ENCODE results near the gene LAMC3.

LAMC3 gene

GRCh38 chr9:131008909-131009618 lies at the start of gene LAMC3:
LAMC3 (plus strand) TSS chr9:131009174; CDS start chr9:131009215, 41 bp downstream.
- no peak within 1 kb of the TSS for H3K9ac ChIP-seq (ENCODE audit: low read length)
- peaks cover 10% of the 10 kb centered on the region for H3K4me1 ChIP-seq (ENCODE audit: control insufficient read depth, insufficient read depth, low read length)
- H3K27me3 ChIP-seq (replicated peaks; ENCODE audit: control insufficient read depth, insufficient read depth, low read length) = peaks cover 6% of the 10 kb centered on the region
- DNase-seq (ENCODE audit: low read depth) = peak; percentile 51
- H3K9me3 ChIP-seq (ENCODE audit: control insufficient read depth, low read length) = peaks cover 4% of the 10 kb centered on the region
- H3K4me3 ChIP-seq (ENCODE audit: low read length) = peak within 1 kb of the TSS; percentile 70
- H3K36me3 ChIP-seq (ENCODE audit: control insufficient read depth, insufficient read depth, low read length, severe bottlenecking) = no peaks in the 10 kb centered on the region

- peaks cover 20% of the 10 kb centered on the region for H3K27me3 ChIP-seq (replicated peaks; ENCODE audit: control insufficient read depth, insufficient read depth, low read length)
- no peak overlapping the region for H3K9ac ChIP-seq (ENCODE audit: low read length)
- no peaks in the 10 kb centered on the region for H3K36me3 ChIP-seq (ENCODE audit: control insufficient read depth, insufficient read depth, low read length, severe bottlenecking)
- peaks cover 12% of the 10 kb centered on the region for H3K4me1 ChIP-seq (ENCODE audit: control insufficient read depth, insufficient read depth, low read length)
- H3K4me3 ChIP-seq (ENCODE audit: low read length) = no peak overlapping the region
- peaks cover 4% of the 10 kb centered on the region for H3K9me3 ChIP-seq (ENCODE audit: control insufficient read depth, low read length)
- no peak for DNase-seq (ENCODE audit: low read depth)
Measured at GRCh38 chr9:130959809-130960334, 49.1 kb upstream of the LAMC3 start.

GRCh38 chr9:130960522-130961378 lies 48.2 kb upstream of the LAMC3 start:
- Histone ChIP-seq H3K27me3 (replicated peaks; ENCODE audit: control insufficient read depth, insufficient read depth, low read length) (peaks cover 15% of the 10 kb centered on the region), H3K4me1 (ENCODE audit: control insufficient read depth, insufficient read depth, low read length) (peaks cover 12% of the 10 kb centered on the region), H3K9ac (ENCODE audit: low read length) (no peak overlapping the region), H3K9me3 (ENCODE audit: control insufficient read depth, low read length) (peaks cover 8% of the 10 kb centered on the region), H3K4me3 (ENCODE audit: low read length) (no peak overlapping the region), H3K36me3 (ENCODE audit: control insufficient read depth, insufficient read depth, low read length, severe bottlenecking) (no peaks in the 10 kb centered on the region)
- DNase-seq (ENCODE audit: low read depth) = no peak

GRCh38 chr9:130961511-130962300 lies 47.3 kb upstream of the LAMC3 start:
- Histone ChIP-seq H3K27me3 (replicated peaks; ENCODE audit: control insufficient read depth, insufficient read depth, low read length) (peaks cover 14% of the 10 kb centered on the region), H3K36me3 (ENCODE audit: control insufficient read depth, insufficient read depth, low read length, severe bottlenecking) (no peaks in the 10 kb centered on the region), H3K9me3 (ENCODE audit: control insufficient read depth, low read length) (peaks cover 8% of the 10 kb centered on the region), H3K4me3 (ENCODE audit: low read length) (no peak overlapping the region), H3K9ac (ENCODE audit: low read length) (no peak overlapping the region), H3K4me1 (ENCODE audit: control insufficient read depth, insufficient read depth, low read length) (peaks cover 12% of the 10 kb centered on the region)
- DNase-seq (ENCODE audit: low read depth) = no peak

- peaks cover 5% of the 10 kb centered on the region for H3K27me3 ChIP-seq (replicated peaks; ENCODE audit: control insufficient read depth, insufficient read depth, low read length)
- H3K9me3 ChIP-seq (ENCODE audit: control insufficient read depth, low read length) = peaks cover 8% of the 10 kb centered on the region
- no peak overlapping the region for H3K4me3 ChIP-seq (ENCODE audit: low read length)
- peaks cover 12% of the 10 kb centered on the region for H3K4me1 ChIP-seq (ENCODE audit: control insufficient read depth, insufficient read depth, low read length)
- peak; percentile 87 for DNase-seq (ENCODE audit: low read depth)
- H3K36me3 ChIP-seq (ENCODE audit: control insufficient read depth, insufficient read depth, low read length, severe bottlenecking) = no peaks in the 10 kb centered on the region
- no peak overlapping the region for H3K9ac ChIP-seq (ENCODE audit: low read length)
Measured at GRCh38 chr9:130962418-130963316, 46.3 kb upstream of the LAMC3 start.

- H3K4me1 ChIP-seq (ENCODE audit: control insufficient read depth, insufficient read depth, low read length) = peaks cover 12% of the 10 kb centered on the region
- H3K27me3 ChIP-seq (replicated peaks; ENCODE audit: control insufficient read depth, insufficient read depth, low read length) = peaks cover 5% of the 10 kb centered on the region
- no peak overlapping the region for H3K9ac ChIP-seq (ENCODE audit: low read length)
- H3K9me3 ChIP-seq (ENCODE audit: control insufficient read depth, low read length) = peaks cover 8% of the 10 kb centered on the region
- no peaks in the 10 kb centered on the region for H3K36me3 ChIP-seq (ENCODE audit: control insufficient read depth, insufficient read depth, low read length, severe bottlenecking)
- no peak overlapping the region for H3K4me3 ChIP-seq (ENCODE audit: low read length)
- no peak for DNase-seq (ENCODE audit: low read depth)
Measured at GRCh38 chr9:130963337-130963908, 45.6 kb upstream of the LAMC3 start.

GRCh38 chr9:130963916-130964315 lies 45.1 kb upstream of the LAMC3 start:
- Histone ChIP-seq H3K4me3 (ENCODE audit: low read length) (no peak overlapping the region), H3K27me3 (replicated peaks; ENCODE audit: control insufficient read depth, insufficient read depth, low read length) (peaks cover 5% of the 10 kb centered on the region), H3K9me3 (ENCODE audit: control insufficient read depth, low read length) (peaks cover 8% of the 10 kb centered on the region), H3K36me3 (ENCODE audit: control insufficient read depth, insufficient read depth, low read length, severe bottlenecking) (no peaks in the 10 kb centered on the region), H3K9ac (ENCODE audit: low read length) (no peak overlapping the region), H3K4me1 (ENCODE audit: control insufficient read depth, insufficient read depth, low read length) (peaks cover 12% of the 10 kb centered on the region)
- DNase-seq (ENCODE audit: low read depth) = no peak

GRCh38 chr9:130965680-130966079 lies 43.3 kb upstream of the LAMC3 start:
- DNase-seq (ENCODE audit: low read depth) = no peak
- no peaks in the 10 kb centered on the region for H3K36me3 ChIP-seq (ENCODE audit: control insufficient read depth, insufficient read depth, low read length, severe bottlenecking)
- H3K27me3 ChIP-seq (replicated peaks; ENCODE audit: control insufficient read depth, insufficient read depth, low read length) = peaks cover 6% of the 10 kb centered on the region
- H3K9me3 ChIP-seq (ENCODE audit: control insufficient read depth, low read length) = peaks cover 8% of the 10 kb centered on the region
- H3K4me1 ChIP-seq (ENCODE audit: control insufficient read depth, insufficient read depth, low read length) = peaks cover 12% of the 10 kb centered on the region
- H3K9ac ChIP-seq (ENCODE audit: low read length) = no peak overlapping the region
- no peak overlapping the region for H3K4me3 ChIP-seq (ENCODE audit: low read length)

- no peak overlapping the region for H3K9ac ChIP-seq (ENCODE audit: low read length)
- peaks cover 38% of the 10 kb centered on the region for H3K27me3 ChIP-seq (replicated peaks; ENCODE audit: control insufficient read depth, insufficient read depth, low read length)
- no peak overlapping the region for H3K4me3 ChIP-seq (ENCODE audit: low read length)
Measured at GRCh38 chr9:130970052-130970451, 38.9 kb upstream of the LAMC3 start.

GRCh38 chr9:130970855-130971254 lies 38.1 kb upstream of the LAMC3 start:
- H3K9me3 ChIP-seq (ENCODE audit: control insufficient read depth, low read length) = no peaks in the 10 kb centered on the region
- DNase-seq (ENCODE audit: low read depth) = no peak
- no peak overlapping the region for H3K9ac ChIP-seq (ENCODE audit: low read length)
- H3K4me3 ChIP-seq (ENCODE audit: low read length) = no peak overlapping the region
- H3K36me3 ChIP-seq (ENCODE audit: control insufficient read depth, insufficient read depth, low read length, severe bottlenecking) = no peaks in the 10 kb centered on the region
- H3K4me1 ChIP-seq (ENCODE audit: control insufficient read depth, insufficient read depth, low read length) = no peaks in the 10 kb centered on the region
- H3K27me3 ChIP-seq (replicated peaks; ENCODE audit: control insufficient read depth, insufficient read depth, low read length) = peaks cover 43% of the 10 kb centered on the region

More at GRCh38 chr9:130970052-130970451, 38.9 kb upstream of the LAMC3 start:
- DNase-seq (ENCODE audit: low read depth) = no peak
- H3K9me3 ChIP-seq (ENCODE audit: control insufficient read depth, low read length) = peaks cover 4% of the 10 kb centered on the region
- no peaks in the 10 kb centered on the region for H3K36me3 ChIP-seq (ENCODE audit: control insufficient read depth, insufficient read depth, low read length, severe bottlenecking)
- no peaks in the 10 kb centered on the region for H3K4me1 ChIP-seq (ENCODE audit: control insufficient read depth, insufficient read depth, low read length)
